Coronary artery (tissue), 2 donors: ENCODE data around the gene RBM17.
A peak's percentile ranks its signal among the peaks of the same experiment; 100 is the strongest.

ENCODE experiments used
- DNase-seq: peaks from one replicate; pipeline ENCODE4 v3.0.0-alpha.2; 2017; ENCODE audit warnings: low spot score
- H3K27ac ChIP-seq, 2 donors: fragments of 200-600 bp; sonication (generic); one replicate each; pipeline ENCODE4 v1.5.1; 2016 to 2019
- H3K4me3 ChIP-seq: fragments of 200-600 bp; sonication (generic); 2 replicates; pipeline ENCODE4 v1.5.1; 2016; ENCODE audit warnings: mild to moderate bottlenecking, moderate library complexity
- TF ChIP-seq, protein P1 (sequence below): fragments of 200-600 bp; sonication (generic); IDR thresholded peaks from one replicate; pipeline ENCODE4 v1.5.1; 2019; ENCODE audit warnings: antibody characterized with exemption

The RBM17 gene

DNA sequence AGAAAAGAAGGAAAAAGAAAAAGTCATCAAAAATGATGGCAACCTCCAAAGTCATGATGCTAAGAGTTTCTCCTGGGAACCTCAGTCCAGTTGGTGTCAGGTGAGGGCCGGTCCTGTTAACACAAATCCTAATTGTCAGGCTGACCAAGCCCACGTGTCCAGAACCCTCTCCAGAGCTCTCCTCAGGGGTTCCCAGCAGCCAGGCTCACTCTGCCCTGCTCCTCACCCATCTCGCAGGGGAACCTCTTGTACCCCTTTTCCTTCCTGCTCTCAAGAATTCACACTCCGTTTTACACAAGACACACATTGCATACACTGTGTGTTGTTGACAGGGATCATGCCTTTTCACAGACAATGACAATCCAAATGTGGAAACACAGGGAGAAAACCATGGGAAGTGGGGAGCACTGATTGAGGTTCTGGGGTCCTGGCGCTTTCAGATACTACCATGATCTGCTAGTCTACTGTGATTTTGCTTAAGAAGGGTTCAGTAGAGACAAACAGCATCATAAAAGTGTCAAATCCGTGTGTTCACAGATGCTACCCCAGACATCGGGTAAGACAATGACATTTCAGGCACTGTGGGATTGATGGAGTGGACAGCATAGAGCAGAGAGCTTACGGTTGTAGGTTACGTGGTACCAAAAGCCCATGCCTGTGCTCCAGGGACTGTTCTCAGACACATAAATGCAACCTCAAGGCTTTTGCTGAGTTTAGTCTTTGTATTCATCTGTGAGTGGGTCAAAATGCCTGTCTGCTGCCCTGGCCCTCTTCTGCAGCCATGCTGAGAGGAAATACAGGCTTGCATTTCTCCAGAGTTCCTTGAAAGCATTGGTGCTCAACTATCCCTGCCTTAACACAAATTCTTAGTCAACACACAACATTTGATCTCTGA, 42.7 kb upstream of the RBM17 start:
- DNase-seq: no peak
- no peak overlapping the region for H3K4me3 ChIP-seq
- TF ChIP-seq, protein P1, sequence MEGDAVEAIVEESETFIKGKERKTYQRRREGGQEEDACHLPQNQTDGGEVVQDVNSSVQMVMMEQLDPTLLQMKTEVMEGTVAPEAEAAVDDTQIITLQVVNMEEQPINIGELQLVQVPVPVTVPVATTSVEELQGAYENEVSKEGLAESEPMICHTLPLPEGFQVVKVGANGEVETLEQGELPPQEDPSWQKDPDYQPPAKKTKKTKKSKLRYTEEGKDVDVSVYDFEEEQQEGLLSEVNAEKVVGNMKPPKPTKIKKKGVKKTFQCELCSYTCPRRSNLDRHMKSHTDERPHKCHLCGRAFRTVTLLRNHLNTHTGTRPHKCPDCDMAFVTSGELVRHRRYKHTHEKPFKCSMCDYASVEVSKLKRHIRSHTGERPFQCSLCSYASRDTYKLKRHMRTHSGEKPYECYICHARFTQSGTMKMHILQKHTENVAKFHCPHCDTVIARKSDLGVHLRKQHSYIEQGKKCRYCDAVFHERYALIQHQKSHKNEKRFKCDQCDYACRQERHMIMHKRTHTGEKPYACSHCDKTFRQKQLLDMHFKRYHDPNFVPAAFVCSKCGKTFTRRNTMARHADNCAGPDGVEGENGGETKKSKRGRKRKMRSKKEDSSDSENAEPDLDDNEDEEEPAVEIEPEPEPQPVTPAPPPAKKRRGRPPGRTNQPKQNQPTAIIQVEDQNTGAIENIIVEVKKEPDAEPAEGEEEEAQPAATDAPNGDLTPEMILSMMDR: no peak
- H3K27ac ChIP-seq: no peak overlapping the region

DNA sequence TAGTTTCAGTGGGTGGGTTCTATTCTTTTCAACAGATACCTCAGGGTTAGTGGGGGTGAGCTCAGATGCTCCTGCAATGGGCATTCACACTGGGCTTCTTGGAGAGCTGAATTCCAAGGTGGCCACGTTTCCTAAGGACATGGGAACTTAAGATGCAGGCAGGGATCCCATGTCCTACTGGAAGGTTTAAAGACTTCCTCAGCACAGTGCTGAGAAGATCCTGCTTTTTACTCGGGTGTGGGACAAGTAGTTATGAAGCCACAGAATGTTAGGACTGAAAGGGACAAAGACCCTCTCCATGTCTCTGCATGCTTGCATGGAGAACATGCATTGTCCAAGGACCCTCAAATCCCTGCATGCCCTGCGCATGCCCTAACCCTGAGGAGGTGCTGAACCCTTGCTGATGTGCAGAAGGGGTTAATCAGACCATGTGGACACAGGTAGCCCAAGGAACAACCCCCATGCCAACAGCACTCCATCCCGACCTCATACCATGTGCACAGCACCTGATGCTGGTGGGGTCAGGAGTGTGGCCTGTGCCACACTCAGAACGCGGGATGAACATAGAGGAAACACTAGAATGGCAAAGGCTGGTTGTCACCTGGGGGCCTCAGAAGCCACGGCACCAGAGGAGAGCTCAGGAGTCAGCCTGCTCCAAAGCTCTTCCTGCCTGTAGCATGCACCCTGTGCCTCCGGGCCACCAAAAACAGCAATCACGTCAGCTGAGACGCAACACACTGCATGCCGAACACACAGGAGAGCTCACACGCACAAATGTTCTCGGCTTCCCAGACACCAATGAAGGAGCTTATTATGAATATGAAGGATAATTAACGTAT, 41.8 kb upstream of the RBM17 start:
- Histone ChIP-seq H3K4me3 (no peak overlapping the region), H3K27ac (no peak overlapping the region)
- TF ChIP-seq, protein P1: no peak
- DNase-seq: no peak

DNA sequence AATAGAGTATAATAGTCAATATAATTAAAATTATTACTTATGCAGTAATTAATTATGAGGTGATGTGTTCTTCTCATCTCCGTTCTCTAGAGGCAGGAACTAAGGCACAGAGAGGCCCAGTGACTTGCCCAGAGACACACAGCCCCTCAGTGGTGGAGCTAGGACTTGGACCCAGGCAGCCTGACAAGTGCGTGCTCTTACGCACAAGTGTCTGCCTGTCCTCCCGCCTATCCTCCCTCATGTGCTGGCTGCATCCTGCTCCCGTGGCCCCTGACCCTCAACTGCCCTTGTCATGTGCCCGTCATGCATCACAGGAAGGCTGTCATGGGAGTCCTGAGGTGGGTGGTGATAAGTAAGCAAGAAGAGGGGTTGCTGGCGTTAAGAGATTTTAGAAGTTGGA, 41.0 kb upstream of the RBM17 start:
- Histone ChIP-seq H3K27ac (no peak overlapping the region), H3K4me3 (no peak overlapping the region)
- DNase-seq: no peak
- TF ChIP-seq, protein P1: no peak

DNA sequence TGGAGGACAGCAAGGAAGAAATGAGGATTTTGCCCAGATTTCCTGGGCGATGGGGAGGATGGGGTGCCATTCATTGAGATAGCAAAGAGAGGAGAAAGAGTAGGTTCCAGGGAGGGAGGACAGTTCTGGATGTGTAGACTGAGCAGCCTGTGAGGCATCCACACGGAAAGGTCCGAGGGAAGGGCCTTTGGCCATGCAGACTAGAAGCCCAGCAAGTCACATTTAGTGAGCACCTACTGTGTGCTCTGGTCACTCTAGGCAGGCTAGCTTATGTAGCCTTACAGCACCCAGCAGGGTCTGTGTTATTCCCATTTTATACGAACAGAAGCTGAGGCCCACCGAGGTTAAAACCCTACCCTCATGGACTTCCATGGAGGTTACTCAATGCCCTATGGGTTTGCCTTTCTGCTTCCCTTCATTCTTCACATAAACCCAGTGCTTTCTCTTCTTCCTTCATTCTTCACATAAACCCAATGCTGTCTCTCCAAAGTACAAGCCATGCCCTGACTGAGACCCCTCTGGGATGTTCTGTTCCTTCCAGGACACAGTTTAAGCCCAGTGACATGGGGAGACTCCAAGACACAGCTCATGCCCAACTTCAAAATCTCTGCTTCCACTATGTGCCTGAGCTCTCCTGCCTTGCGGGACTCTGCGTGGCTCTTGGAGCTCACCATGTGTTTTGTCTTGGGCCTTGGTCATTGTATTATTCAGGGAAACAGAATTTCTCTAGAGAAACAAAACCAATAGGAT, 40.4 kb upstream of the RBM17 start:
- Histone ChIP-seq H3K27ac (no peak overlapping the region), H3K4me3 (no peak overlapping the region)
- DNase-seq: no peak
- TF ChIP-seq, protein P1: no peak

DNA sequence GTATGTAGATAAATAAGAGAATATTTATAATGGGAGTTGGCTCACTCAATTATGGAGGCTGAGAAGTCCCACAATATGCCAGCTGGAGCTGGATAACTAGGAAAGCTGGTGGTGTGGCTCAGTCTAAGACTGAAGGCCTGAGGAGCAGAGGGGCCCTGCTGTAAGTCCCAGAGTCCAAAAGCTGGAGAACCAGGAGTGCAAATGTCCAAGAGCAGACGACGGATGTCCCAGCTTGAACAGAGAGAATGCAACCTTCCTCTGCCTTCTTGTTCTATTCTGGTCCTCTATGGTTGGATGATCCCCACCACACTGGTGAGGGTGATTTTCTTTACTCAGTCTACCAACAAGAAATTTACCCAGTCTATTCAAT, 39.8 kb upstream of the RBM17 start:
- Histone ChIP-seq H3K27ac (no peak overlapping the region), H3K4me3 (no peak overlapping the region)
- TF ChIP-seq, protein P1: no peak
- no peak for DNase-seq

DNA sequence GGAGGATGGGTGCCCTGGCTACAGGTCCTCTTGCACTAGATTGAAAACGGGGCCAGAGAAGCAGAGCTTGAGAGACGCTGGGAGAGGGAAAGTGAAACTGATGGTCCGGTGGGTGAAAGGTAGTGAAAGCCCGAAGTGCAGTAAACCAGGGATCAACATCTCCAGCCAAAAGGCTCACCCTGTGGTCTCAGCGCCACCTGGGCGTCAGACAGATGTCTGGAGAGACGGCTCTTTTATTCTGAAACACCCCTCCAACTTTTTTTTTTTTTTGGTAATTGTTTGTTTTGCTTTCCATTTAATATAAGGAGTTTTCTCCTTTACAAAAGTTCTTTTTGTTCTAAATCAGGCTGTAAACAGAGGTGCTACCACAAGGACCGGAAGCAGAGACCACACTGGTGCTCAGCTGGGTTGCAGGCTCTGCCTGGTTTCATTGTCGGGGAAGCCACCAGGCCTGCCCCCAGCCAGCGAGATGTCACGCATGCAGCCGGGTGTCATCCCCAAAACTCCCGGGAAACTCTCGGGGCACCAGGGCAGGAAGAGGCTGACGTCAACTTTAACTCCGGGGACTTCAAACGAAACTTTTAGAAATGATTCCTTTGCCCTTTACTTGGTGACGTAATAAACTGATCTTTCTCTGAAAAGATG, 37.9 kb upstream of the RBM17 start:
- Histone ChIP-seq H3K27ac (peak overlapping the region; percentile 20 to 69), H3K4me3 (peak overlapping the region; percentile 70)
- TF ChIP-seq, protein P1: no peak
- DNase-seq: no peak
